HG03135 (cell line): ENCODE data around the gene EME2.
A peak's percentile ranks its signal among the peaks of the same experiment; 100 is the strongest.

ENCODE experiments used
- ATAC-seq: cut with Tn5 transposase; IDR thresholded peaks from one replicate; pipeline ENCODE4 v1.9.1; 2021; ENCODE audit warnings: mild to moderate bottlenecking, moderate library complexity; ENCODE audit not compliant: unreplicated experiment

EME2 gene

DNA sequence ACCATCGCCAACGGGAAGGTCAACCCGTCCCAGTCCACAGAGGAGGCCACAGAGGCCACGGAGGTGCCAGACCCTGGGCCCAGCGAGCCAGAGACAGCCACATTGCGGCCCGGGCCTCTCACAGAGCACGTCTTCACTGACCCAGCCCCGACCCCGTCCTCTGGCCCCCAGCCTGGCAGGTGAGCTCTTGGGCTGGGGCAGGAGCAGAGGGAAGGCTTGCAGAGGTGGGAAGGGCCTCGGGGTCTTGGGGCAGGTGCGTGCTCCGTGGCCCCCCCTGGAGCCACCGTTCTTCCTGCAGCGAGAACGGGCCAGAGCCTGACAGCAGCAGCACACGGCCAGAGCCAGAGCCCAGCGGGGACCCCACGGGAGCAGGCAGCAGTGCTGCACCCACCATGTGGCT, 6.4 kb upstream of the EME2 start:
- no peak for ATAC-seq

- ATAC-seq: no peak
These were observed 5.9 kb upstream of the EME2 start for GRCh38 chr16:1766701-1767100.

GRCh38 chr16:1767116-1767994, 5.3 kb upstream of the EME2 start:
- ATAC-seq: no peak

DNA sequence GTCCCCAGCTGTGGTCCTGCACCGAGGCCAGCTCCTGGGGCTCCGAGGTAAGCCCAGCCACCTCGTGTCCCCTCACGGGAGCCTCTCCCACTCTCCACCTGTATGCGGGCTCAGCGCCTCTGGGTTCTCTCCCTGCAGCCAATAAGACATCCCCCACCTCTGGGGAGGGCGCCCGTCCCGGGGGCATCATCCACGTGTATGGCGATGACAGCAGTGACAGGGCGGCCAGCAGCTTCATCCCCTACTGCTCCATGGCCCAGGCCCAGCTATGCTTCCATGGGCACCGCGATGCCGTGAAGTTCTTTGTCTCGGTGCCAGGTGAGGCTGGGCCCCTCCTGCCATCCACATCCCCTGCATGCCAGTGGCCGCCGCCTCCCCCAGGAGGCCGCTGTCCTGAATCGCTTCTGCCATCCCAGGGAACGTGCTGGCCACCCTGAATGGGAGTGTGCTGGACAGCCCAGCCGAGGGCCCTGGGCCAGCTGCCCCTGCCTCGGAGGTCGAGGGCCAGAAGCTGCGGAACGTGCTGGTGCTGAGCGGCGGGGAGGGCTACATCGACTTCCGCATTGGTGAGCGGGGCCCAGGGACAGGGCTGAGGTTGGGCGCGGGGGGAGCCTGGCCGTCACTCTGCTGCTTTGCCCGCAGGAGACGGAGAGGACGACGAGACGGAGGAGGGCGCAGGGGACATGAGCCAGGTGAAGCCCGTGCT, 4.4 kb upstream of the EME2 start:
- no peak for ATAC-seq

DNA sequence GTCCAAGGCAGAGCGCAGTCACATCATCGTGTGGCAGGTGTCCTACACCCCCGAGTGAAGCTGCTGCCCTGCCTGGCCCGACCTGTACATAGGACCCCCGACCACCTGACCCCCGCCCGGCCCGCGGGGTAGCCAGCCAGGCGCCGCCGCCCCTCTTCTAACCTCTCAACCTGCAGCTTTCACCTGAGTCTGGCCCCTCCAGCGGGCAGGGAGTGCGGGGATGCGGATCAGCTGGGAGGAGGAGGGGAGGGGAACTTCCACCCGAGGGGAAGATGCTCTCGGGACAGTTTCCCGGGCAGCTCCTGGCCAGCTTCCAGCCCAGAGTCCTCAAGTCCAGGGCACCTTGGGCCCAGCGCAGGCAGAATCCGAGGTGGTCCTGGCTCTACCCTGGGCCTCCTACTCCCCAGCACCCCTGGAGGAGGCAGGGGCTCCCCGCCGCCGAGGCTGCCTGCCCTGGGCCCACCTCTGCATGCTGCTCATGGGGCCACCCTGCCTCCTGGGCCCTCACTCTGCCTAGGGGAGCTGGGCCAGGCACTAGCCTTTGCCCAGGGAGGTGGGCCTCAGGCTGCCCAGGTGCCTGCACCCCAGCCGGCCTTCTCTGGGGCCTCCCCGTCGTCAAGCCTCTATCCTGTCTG, 3.7 kb upstream of the EME2 start:
- no peak for ATAC-seq

DNA sequence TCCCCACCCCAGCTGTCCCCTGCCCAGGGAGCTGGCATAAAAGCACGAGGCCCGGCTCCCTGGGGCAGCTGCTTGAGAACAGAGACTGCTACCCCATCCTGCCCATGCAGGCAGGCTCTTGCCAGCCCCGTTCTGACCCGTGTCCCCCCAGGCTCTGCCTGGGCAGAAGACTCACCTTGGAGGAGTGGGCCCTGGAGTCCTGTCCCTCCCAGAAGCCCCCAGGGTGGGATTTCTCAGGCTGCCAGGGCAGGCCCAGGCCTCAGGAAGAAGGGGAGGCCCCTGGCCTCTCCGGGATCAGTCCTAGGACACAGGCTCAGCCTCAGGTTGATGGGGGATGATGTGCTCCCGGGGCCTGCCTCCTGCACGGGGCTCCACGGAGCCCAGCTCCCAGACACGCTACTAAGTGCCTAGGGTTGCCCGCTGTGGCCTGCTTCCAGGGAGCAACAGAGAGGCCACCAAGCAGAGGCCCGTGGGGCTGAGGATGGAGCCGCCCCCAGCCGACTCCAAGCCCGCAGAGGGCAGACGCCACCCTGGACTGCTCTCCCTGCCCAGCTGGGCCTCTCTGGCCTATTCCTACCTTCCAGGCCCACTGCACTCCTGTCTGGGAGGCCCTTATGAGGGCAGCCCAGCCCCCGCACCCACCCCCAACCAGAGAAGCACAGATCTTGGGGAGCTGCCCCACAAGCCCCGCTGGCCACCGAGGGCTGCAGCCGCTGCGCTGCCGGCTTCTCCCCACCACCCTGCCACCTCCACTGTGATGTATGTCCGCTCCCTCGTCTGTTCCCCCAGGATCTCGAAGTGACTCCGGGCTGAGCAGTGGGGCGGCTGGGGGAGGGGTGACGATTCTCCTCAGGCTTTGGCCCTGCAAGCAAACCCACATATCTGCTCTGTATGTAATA, 3.0 kb upstream of the EME2 start:
- ATAC-seq: no peak

DNA sequence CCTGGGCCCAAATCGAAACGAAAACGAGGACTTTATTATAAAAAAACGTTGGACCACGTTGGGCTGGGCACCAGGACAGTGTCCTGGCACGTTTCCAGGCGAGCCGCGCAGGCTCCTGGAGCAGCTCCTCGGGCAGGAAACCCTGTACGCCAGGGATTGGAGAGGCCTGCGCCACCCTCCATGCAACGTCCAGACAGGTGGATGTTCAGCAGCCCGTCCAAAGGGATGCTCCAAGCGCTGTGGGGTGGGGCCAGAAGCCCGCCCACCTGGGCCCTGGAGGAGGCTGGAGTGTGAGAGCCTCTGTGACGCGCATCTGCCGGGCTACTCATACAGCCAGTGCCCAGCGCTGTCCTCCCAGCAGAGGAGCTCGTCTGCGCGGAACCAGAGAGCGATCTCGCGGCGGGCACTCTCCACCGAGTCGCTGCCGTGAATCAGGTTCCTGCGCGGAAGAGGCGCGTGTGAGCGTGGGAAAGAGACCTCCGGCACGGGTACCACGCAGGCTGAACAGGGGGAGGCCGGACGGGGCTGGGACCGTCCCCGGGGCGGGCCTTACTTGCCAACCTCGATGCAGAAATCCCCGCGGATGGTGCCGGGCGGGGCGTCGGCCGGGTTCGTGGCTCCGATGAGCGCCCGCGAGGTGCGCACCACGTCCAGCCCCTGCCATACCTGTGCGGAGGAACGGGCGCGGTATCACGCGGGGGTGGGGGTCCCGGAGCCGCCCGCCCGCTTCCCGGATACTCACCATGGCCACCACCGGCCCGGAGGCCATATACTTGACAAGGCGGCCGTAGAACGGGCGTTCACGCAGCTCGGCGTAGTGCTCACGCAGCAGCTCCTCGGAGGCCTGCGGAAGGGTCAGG, 2.1 kb upstream of the EME2 start:
- no peak for ATAC-seq

GRCh38 chr16:1771188-1771863, 1.3 kb upstream of the EME2 start, which contains the start of gene NME3:
TSS of gene NME3 (minus strand) at chr16:1771543. CDS start at chr16:1771534, 9 bp downstream.
- ATAC-seq: no peak

- ATAC-seq: no peak
These were observed 697 bp upstream of the EME2 start for GRCh38 chr16:1771864-1772361.

DNA sequence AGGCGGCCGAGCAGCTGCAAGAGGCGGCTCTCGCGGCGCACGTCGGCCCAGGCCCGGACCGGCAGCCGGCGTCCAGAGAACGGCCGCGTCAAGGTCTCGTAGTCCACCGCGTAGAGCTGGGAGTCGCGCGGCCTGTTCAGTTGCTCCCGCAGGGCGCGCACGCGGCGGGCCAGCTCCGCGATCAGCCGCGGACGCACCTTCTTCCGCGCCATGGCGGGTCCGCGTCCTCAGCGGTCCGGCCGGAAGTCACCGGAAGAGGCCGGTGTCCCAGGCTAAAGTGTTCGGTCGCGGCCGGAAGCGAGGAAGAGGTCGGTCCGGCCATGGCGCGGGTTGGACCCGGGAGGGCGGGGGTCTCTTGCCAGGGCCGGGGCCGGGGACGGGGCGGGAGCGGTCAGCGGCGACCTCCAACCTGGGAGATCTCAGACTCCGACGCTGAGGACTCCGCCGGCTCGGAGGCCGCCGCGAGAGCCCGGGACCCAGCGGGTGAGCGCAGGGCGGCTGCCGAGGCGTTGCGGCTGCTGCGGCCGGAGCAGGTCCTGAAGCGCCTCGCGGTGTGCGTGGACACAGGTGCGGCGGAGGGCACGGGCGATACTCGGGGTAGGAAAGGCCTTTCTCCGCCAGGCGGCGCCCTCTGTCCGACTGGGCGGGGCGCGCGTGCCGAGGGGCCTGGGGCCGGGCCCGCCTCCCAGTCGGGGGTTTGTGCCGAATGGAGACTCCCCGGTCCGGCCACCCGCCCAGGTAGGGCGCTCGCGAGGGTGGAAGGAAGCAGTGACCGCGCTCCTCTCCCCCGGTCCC, 495 bp downstream of the EME2 start, which contains the start of gene MRPS34:
Gene MRPS34, minus strand, starts transcription at position 227 of the 795 bp plus-strand sequence. Its CDS starts 15 bp downstream, at position 212.
- peak; percentile 51 for ATAC-seq

DNA sequence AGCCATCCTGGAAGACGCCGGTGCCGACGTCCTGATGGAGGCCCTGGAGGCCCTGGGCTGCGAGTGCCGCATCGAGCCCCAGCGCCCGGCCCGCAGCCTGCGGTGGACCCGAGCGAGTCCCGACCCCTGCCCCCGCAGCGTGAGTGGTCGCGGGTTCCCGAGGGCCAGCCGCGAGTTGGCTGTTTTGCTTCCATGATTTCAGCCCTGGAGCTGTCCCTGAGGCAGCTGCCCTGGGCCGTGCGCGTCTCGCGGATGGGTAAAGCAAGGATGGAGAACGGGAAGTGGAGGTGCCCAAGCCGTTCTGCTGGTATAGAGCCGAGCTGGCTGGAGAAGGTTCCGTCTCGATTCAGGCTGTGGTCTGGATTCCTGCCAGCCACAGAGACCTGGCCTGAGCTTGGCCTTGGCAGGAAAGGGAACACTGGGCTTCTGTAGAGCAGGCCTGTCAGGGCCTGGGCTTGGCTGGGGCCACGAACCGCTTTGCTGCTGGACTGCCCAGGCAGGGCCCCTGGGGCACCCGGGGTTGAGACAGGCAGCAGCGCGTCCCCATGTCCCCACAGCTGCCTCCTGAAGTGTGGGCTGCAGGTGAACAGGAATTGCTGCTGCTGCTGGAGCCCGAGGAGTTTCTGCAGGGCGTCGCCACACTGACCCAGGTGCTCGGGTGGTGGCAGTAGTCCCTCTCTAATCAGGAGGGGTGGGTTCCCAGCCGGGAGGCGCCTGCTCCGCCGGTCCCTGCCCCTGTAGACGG, 1.3 kb downstream of the EME2 start:
- no peak for ATAC-seq

- ATAC-seq: no peak
These were observed 1.8 kb downstream of the EME2 start for GRCh38 chr16:1774448-1774780.

DNA sequence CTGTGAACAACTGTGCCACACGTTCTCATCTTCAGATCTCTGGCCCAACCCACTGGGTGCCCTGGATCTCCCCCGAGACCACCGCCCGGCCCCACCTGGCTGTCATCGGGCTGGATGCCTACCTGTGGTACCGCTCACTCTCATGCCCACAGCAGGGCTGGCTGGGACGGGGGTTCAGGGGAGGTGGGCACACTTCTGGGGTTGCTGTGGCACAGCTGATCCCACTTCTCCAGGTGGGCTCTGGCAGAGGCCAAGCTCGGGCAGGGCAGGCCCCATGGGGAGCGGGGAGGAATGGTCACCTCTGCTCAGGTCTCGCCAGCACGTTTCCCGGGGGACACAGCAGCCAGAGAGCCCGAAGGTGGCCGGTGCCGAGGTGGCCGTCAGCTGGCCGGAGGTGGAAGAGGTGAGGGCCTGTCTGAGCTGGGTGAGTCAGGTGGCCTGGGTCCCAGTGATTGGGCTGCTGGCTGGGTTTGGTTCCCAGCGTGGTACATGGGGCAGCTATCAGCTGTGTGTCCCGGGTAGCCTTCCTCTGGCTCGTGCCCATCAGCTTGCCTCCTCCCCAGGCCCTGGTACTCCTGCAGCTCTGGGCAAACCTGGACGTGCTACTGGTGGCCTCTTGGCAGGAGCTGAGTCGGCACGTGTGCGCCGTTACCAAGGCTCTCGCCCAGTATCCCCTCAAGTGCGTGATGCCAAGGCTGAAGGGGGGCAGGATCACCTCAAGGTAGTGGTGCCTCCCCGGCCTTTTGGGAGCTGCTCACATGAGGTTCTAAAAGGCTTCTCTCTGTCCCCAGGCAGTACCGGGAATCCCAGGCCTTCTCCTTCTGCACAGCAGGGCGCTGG, 2.6 kb downstream of the EME2 start:
- ATAC-seq: no peak

GRCh38 chr16:1775846-1776671, 3.4 kb downstream of the EME2 start:
- no peak for ATAC-seq

- no peak for ATAC-seq
These were observed 4.0 kb downstream of the EME2 start for GRCh38 chr16:1776672-1776955.

DNA sequence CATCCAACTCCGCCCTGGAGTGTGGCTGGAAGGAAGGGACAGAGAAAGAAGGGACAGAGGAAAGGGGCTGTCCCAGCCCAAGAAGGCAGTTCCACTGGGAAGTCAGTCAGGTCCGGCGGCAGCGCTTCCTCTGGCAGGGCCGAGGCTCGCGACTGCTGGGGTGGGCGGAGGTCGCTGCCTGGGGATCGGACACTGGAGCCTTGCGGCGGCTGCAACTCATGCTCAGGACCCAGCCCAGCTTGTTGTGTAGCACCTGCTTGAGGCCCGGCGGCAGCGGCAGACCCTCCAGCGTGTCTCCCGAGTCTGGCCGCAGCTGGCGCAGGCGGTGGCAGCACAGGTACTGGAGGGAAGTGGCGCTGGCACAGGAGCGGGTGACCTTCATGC, 4.4 kb downstream of the EME2 start:
- no peak for ATAC-seq
